Hypothalamus (tissue), 51 donors: ENCODE results near the gene SRP14.
"Not testable (repeated sequence)": the region's sequence is repeated elsewhere in the genome, so short reads cannot be mapped to it uniquely, and the experiment has no call there.

Source experiments
- DNase-seq, 51 donors: peaks; one replicate each; lab custom pipeline; 2025; lab: John Stamatoyannopoulos, UW

The SRP14 gene

GRCh38 chr15:39996228-39996627 lies 42.8 kb downstream of the SRP14 start:
- DNase-seq: not testable (repeated sequence)

GRCh38 chr15:39992953-39993352 lies 46.0 kb downstream of the SRP14 start:
- not testable (repeated sequence) for DNase-seq

GRCh38 chr15:39990706-39991105 lies 48.3 kb downstream of the SRP14 start:
- no peak for DNase-seq

- no peak for DNase-seq
These were observed 51.2 kb downstream of the SRP14 start for GRCh38 chr15:39987821-39988220.
